GM21367 (cell line): ENCODE results near the gene COPS3.

Experiments
- ATAC-seq: cut with Tn5 transposase; IDR thresholded peaks from one replicate; pipeline ENCODE4 v1.9.1; 2021; ENCODE audit not compliant: unreplicated experiment

Gene COPS3

GRCh38 chr17:17246879-17247278, 34.2 kb downstream of the COPS3 start:
- ATAC-seq: no peak

- no peak for ATAC-seq
Measured at GRCh38 chr17:17243163-17243562, 37.9 kb downstream of the COPS3 start.

DNA sequence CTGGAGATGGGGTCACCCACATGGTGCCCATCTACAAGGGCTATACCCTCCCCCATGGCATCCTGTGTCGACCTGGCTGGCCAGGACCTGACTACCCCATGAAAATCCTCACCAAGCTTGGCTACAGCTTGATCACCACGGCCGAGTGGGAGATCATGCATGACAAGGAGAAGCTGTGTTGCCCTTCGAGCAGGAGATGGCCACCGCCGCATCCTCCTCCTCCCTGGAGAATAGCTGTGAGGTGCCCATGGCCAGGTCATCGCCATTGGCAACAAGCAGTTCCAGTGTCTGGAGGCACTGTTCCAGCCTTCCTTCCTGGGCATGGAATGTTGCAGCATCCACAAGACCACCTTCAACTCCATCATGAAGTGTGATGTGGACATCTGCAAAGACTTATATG, 38.8 kb downstream of the COPS3 start:
- no peak for ATAC-seq

GRCh38 chr17:17241656-17242055, 39.4 kb downstream of the COPS3 start:
- ATAC-seq: no peak

- no peak for ATAC-seq
Measured at GRCh38 chr17:17239832-17240231, 41.2 kb downstream of the COPS3 start.

DNA sequence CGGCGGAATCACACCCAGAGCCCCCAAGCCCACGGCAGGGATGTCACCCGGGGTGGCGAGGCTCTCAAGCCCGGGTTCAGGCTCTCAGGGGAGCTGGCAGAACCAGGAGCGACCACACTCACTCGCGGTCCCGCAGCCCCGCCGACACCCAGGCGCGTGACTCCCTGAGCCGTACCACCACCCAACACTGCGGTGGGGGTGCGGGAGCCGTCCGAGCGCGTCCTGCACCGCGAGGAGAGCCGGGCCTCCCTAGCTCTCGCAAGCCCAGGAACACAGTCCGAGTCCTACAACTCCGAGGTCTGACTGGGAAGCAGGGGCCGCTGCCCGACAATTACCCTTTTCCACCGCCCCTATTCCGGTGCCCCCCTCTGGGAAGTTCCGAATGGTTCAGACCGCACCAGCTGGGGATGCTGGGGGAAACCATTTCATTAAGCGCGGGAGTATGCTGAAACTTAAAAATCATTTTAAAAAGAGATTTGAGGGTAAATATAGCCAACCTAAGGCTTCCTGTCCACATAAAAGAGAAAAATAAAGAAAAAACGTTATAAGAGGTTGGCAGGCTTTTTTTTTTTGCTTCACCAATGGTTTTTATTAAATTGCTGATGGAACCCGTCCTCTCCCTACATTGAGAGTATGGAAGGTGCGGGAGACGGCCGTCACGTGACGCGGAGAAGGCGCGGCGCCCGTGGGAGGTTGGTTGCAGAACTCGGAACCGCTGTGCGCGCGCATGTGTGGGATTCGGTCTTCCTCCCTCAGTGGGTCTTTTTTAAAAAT, 43.8 kb downstream of the COPS3 start, which contains the start of gene FLCN:
FLCN (minus strand) TSS at position 143 of the 774 bp plus-strand sequence. CDS start 9,031 bp downstream, outside the sequence.
- ATAC-seq: peak; percentile 57

- no peak for ATAC-seq
Measured at GRCh38 chr17:17236295-17237025, 44.6 kb downstream of the COPS3 start.

DNA sequence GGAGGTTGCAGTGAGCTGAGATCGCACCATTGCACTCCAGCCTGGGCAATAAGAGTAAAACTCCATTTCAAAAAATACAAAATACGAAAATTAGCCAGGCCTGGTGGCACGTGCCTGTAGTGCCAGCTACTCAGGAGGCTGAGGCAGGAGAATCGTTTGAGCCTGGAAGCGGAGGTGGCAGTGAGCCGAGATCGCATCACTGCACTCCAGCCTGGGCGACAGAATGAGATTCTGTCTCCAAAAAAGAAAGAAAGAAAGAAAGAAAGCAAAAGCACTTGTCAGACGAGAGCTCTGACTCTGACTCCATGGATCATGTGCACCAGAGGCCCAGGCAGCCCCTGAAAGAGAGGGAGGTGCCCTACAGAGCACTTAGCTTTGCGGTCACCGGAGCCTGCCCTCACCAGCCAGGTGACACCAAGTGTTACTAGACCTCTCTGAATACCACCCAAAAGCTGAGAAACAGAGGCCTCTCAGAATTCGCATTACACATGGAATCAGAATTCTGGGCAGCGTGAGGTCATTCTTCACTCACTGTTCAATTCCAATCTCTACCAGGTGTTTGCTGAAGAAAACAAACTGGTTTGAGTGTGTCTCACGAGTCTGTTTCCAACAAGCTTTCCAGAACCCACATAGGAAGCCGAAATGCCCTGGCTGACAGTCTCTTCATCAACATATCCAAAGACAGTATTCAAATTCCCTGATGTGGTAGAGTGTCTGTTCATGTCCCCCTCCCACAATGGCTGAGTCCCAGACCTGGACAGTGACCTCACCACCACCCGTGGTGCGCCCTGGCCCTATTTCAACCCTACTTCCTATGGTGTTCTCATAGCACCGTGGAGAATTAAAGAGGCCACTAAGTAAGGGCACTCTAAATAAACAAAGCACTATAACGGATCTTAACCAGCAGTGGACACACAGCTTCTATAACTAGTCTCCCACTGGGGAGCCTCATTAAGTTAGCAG, 45.6 kb downstream of the COPS3 start:
- ATAC-seq: no peak

- ATAC-seq: no peak
Measured at GRCh38 chr17:17232303-17232621, 48.8 kb downstream of the COPS3 start.

DNA sequence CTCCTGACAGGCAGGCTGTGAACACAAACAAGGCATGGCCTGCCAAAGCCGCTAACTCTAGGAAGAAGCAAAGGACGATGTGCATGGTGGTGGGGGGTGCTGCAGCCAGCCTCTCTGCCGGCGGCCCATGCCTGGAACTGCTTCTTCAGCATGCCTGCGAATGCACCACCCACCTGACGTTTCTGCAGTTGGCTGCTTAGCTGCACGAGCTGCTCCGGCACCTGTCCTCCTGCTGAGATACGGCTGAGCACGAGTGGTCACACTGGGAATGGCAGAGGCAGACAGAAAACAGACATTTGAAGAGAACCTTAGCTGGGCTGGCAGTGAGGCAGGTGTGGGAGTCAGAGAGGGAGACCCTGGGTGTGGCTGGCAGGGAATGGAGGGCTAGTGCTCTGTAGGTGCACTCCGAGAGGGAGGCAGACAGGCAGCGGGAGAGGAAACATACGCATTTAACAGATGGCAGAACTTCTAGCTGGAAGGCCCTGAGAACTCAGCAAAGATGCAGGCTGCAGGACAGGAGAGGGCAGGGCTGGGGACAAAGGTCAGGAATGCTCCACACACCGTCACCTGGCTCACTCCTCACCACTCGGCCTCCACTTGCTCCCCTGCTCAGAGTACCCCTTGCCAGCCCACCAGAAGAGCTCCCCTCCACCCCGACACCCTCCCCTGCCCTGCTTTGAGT, 49.3 kb downstream of the COPS3 start:
- no peak for ATAC-seq

GRCh38 chr17:17229416-17230384, 51.3 kb downstream of the COPS3 start:
- ATAC-seq: no peak

DNA sequence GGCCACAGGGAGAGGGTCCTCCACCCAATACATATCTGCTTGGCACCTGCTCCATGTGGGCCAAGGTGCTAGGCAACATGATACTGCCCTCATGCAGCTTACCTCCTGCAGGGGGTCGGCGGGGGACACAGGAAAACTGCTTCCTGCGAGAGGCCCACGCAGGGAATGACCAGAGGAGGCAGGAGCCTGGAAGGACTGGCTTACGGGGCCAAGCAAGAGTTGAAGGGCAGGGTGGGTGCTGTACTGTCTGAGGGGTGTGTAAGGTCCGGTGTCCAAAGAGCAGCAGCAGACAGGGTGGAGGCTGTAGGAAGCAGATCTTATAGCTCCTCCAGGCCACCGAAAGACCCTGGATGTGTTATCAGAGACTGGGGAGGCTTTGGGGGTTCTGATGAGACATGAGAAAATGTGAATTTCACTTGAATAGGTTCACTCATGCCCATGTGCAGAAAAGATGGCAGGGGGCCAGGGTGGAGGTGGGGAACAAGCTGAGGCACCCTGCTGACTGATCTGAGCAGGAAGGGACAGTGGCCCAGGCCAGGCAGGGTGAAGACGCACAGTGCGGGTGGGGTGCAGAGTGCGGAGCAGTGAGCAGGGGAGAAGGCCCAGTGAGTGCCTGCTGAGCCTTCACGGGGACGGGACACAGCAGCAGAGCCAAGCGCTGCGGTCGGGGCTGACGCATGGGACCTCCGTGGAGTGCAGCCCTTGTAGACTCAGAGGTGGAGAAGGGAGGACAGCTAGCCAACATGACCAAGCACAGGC, 52.3 kb downstream of the COPS3 start:
- ATAC-seq: no peak

DNA sequence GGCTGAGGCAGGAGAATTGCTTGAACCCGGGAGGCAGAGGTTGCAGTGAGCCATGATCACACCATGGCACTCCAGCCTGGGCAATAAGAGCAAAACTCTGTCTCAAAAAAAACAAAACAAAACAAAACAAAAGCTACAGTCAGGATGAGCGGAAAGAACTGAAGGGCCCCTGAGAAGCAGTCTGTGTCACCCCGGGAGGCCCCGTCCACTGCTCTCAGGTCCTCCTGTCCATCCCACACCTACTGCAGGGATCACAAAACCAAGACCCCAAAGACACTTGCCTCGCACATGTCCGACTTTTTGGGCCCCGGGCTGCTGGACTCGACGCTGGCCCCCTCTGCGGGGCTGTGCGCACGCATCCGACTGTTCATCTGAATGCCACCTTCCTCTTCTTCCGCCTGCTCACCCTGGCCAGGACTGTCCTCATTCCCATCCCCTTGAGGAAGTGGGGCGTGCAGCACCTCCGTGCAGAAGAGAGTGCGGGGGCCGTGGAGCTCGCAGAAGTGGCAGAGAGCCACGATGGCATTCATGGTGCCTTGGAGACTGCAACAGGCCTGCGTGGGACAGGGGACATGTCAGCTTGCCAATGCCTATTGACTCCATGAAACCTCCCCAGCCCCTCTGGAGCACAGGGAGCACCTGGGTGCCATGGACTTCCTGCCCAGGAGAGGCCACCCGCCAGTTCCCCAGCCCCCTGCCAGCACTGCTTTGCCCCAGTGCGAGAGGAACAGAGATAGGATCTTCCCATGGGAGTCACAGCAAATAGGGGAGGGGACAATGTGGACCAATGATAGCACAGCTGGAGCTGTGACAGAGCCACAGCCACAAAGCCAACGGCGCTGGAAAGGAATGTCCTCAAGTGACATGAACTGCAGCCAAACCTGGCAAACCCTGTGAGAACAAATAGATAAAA, 53.2 kb downstream of the COPS3 start:
- no peak for ATAC-seq

GRCh38 chr17:17226451-17227265, 54.4 kb downstream of the COPS3 start:
- no peak for ATAC-seq

DNA sequence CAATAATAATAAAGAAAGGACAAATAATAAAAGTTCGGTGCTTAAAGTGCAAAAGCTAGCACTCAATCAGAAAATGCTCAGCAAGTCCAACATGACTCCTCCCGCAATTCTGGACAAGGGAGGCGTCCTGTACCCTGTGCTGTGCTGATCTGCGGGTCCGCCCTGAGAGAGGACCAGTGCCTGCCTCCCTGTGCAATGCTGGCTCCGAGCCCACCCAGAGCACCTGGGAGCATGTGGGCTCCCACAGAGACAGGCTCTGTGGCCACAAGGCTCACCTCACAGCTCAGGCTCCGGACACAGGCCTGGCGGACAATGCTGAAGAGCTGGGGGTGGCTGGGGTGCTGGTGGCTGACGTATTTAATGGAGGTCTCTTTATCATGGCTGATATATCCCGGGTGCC, 55.1 kb downstream of the COPS3 start:
- ATAC-seq: no peak

GRCh38 chr17:17224137-17224536, 56.9 kb downstream of the COPS3 start:
- ATAC-seq: no peak

DNA sequence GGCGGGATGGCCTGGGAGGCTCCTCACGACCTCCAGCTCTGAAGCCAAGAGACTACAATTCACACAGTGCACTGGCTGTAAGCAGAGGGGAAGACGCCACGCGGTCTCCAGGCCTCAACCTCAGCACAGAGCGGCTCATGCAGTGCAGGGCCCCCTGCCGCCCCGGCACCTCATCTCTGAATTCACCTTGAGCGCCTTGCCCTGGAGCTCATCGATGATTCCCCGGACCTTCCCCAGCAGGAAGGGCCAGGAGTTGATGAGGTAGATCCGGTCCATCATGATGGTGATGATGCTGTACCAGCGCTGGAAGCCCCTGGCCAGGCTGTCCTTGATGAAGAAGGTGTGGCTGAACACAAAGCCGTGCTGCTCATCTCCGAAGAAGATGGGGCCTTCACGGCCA, 57.3 kb downstream of the COPS3 start:
- ATAC-seq: no peak
